ENCODE measurements around the gene BRINP3. TPM values are rescaled to one million over a fixed set of nuclear protein-coding genes. Genes with fewer than 3 reads are reported as not detected.

Gene BRINP3
- total RNA-seq, 1 donor from 2014 or later, result 0.40 TPM

GRCh38 chr1:190243056-190243455 lies 234.6 kb downstream of the BRINP3 start:
- intact Hi-C loops (cut with DNase I), result no loop called here
- DNase-seq (ENCODE audit: low spot score), result no peak
- ATAC-seq, result no peak

- intact Hi-C loops (cut with DNase I), result loop anchor here (10.0 kb wide), 1 partner anchor 979 kb away; no protein-coding TSS in a partner anchor
These were observed 251.7 kb downstream of the BRINP3 start for GRCh38 chr1:190226006-190226405.

GRCh38 chr1:190212450-190212849 lies 265.2 kb downstream of the BRINP3 start:
- intact Hi-C loops (cut with DNase I), result no loop called here
- DNase-seq (ENCODE audit: low spot score), result no peak
- ATAC-seq, result no peak

More at GRCh38 chr1:190226006-190226405, 251.7 kb downstream of the BRINP3 start:
- DNase-seq (ENCODE audit: low spot score) (no peak), ATAC-seq (no peak)

GRCh38 chr1:190207733-190208132 lies 269.9 kb downstream of the BRINP3 start:
- intact Hi-C loops (cut with DNase I), result no loop called here
- ATAC-seq (no peak), DNase-seq (ENCODE audit: low spot score) (no peak)

GRCh38 chr1:190205713-190206112 lies 272.0 kb downstream of the BRINP3 start:
- intact Hi-C loops (cut with DNase I), result no loop called here
- no peak for ATAC-seq
- no peak for DNase-seq (ENCODE audit: low spot score)

GRCh38 chr1:190196020-190196419 lies 281.6 kb downstream of the BRINP3 start:
- intact Hi-C loops (cut with DNase I), result no loop called here
- no peak for ATAC-seq

GRCh38 chr1:190193508-190194115 lies 284.1 kb downstream of the BRINP3 start:
- DNase-seq (ENCODE audit: low spot score) (no peak), ATAC-seq (no peak)
- intact Hi-C loops (cut with DNase I), result no loop called here

More at GRCh38 chr1:190196020-190196419, 281.6 kb downstream of the BRINP3 start:
- no peak for DNase-seq (ENCODE audit: low spot score)

- DNase-seq (ENCODE audit: low spot score) (no peak), ATAC-seq (no peak)
- intact Hi-C loops (cut with DNase I), result no loop called here
These were observed 285.0 kb downstream of the BRINP3 start for GRCh38 chr1:190192627-190193026.

- intact Hi-C loops (cut with DNase I), result no loop called here
- ATAC-seq (no peak), DNase-seq (ENCODE audit: low spot score) (no peak)
These were observed 294.1 kb downstream of the BRINP3 start for GRCh38 chr1:190183588-190183987.

GRCh38 chr1:190179817-190180216 lies 297.8 kb downstream of the BRINP3 start:
- DNase-seq (ENCODE audit: low spot score) (no peak), ATAC-seq (no peak)
- intact Hi-C loops (cut with DNase I), result no loop called here

GRCh38 chr1:190178827-190179226 lies 298.8 kb downstream of the BRINP3 start:
- no peak for DNase-seq (ENCODE audit: low spot score)
- no peak for ATAC-seq
- intact Hi-C loops (cut with DNase I), result no loop called here

- no peak for ATAC-seq
- intact Hi-C loops (cut with DNase I), result no loop called here
- DNase-seq (ENCODE audit: low spot score), result no peak
These were observed 300.1 kb downstream of the BRINP3 start for GRCh38 chr1:190177555-190177954.

GRCh38 chr1:190176776-190177175 lies 300.9 kb downstream of the BRINP3 start:
- ATAC-seq (no peak), DNase-seq (ENCODE audit: low spot score) (no peak)
- intact Hi-C loops (cut with DNase I), result no loop called here

GRCh38 chr1:190175320-190175719 lies 302.3 kb downstream of the BRINP3 start:
- ATAC-seq (no peak), DNase-seq (ENCODE audit: low spot score) (no peak)
- intact Hi-C loops (cut with DNase I), result no loop called here

GRCh38 chr1:190172651-190173430 lies 304.8 kb downstream of the BRINP3 start:
- DNase-seq (ENCODE audit: low spot score) (no peak), ATAC-seq (no peak)
- intact Hi-C loops (cut with DNase I), result no loop called here

- ATAC-seq (no peak), DNase-seq (ENCODE audit: low spot score) (no peak)
- intact Hi-C loops (cut with DNase I), result no loop called here
These were observed 307.3 kb downstream of the BRINP3 start for GRCh38 chr1:190170321-190170720.

- DNase-seq (ENCODE audit: low spot score), result no peak
- no peak for ATAC-seq
- intact Hi-C loops (cut with DNase I), result no loop called here
These were observed 308.2 kb downstream of the BRINP3 start for GRCh38 chr1:190169311-190170067.

GRCh38 chr1:190168893-190169280 lies 308.8 kb downstream of the BRINP3 start:
- ATAC-seq (no peak), DNase-seq (ENCODE audit: low spot score) (no peak)
- intact Hi-C loops (cut with DNase I), result no loop called here

GRCh38 chr1:190168116-190168892 lies 309.4 kb downstream of the BRINP3 start:
- intact Hi-C loops (cut with DNase I), result no loop called here
- ATAC-seq, result no peak

More at GRCh38 chr1:190168116-190168892, 309.4 kb downstream of the BRINP3 start:
- no peak for DNase-seq (ENCODE audit: low spot score)

Measured in sciatic nerve (tissue), 2 donors.